Measurements from ENCODE around the gene BEST2. TPM values are rescaled to one million over a fixed set of nuclear protein-coding genes. Genes with fewer than 3 reads are reported as not detected.

BEST2 gene
- total and polyA plus RNA-seq, 2 of the 4 experiments (the other 2 are of a cell fraction): not detected

DNA sequence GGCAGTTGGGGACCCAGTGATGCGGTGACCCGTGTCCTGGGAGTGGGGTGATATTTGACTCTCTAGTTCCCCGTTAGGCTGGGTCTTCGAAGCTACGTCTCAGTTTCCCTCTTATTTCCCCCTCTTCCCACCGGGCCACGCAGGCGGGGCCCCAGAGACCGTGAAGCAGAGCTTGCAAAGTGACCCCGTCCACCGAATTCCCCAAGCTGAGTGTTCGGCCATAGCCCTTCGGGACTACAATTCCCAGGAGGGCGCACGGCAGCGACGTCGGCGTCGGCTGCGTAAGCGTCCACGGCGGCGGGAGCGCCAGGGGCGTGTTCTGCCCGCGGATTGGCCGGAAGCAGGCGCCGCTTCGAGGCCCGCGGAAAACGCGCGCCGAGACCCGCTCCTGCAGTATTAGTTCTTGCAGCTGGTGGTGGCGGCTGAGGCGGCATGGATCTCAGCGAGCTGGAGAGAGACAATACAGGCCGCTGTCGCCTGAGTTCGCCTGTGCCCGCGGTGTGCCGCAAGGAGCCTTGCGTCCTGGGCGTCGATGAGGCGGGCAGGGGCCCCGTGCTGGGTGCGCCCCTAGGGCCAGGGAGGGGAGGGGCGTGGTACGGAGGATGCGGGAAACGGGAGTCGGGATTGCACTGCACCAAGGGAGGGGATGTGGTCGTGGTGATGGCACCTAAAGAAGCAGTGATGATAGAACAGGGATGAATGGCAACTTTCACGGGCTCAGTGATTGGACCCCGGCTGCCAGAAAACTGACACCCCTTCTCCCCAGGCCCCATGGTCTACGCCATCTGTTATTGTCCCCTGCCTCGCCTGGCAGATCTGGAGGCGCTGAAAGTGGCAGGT is 54.9 kb downstream of the BEST2 start, which contains the start of gene RNASEH2A:
Gene RNASEH2A, plus strand, starts transcription at position 343 of the 840 bp plus-strand sequence. Its CDS starts 90 bp downstream, at position 433.
- peak within 1 kb of the TSS; percentile 74 for H2AK5ac ChIP-seq (ENCODE audit: low read depth, low read length)
- H3K4me3 ChIP-seq (ENCODE audit: insufficient read depth, low read depth, low read length): peak within 1 kb of the TSS; percentile 65
- peak within 1 kb of the TSS; percentile 99 for H2AFZ ChIP-seq (replicated peaks; ENCODE audit: low read length, poor library complexity)
- peak within 1 kb of the TSS; percentile 94 for H2AK9ac ChIP-seq (replicated peaks; ENCODE audit: low read depth, low read length, poor library complexity)
- TF ChIP-seq MXI1 (IDR thresholded peaks at IDR 0.05; ENCODE audit: borderline replicate concordance, low read depth, low read length) (peak; percentile 67; the same call in 1 of the 2 replicates), CTCF (conservative IDR thresholded peaks at IDR 0.05; ENCODE audit: low read depth, low read length) (no peak), FOS (IDR thresholded peaks at IDR 0.05; ENCODE audit: low read depth, low read length) (0 out of 2 replicates have a peak, but pooled peaks have one; percentile 11), RFX5 (IDR thresholded peaks at IDR 0.05; ENCODE audit: low read depth, low read length) (no peak), BHLHE40 (IDR thresholded peaks at IDR 0.05; ENCODE audit: low read depth, low read length) (no peak), ELK1 (IDR thresholded peaks at IDR 0.05; ENCODE audit: borderline replicate concordance, low read depth, low read length) (no peak)
- H3K9me1 ChIP-seq (ENCODE audit: insufficient read depth, low read length): peaks cover 9% of the 10 kb centered on the region
- H3K4ac ChIP-seq (ENCODE audit: low read depth, low read length): peak within 1 kb of the TSS; percentile 76
- H2BK5ac ChIP-seq (ENCODE audit: low read depth, low read length, poor library complexity, severe bottlenecking): no peak within 1 kb of the TSS
- H3K56ac ChIP-seq (ENCODE audit: extremely low read depth, insufficient read depth, low read length): no peak within 1 kb of the TSS
- H4K91ac ChIP-seq (ENCODE audit: insufficient read depth, low read depth, low read length): peak within 1 kb of the TSS; percentile 26; the same call in 1 of the 2 replicates
- H2BK120ac ChIP-seq (ENCODE audit: low read depth, low read length): peak within 1 kb of the TSS; percentile 48
- WGBS, 2 experiments (ENCODE audit: extremely low coverage in 2 of 2, insufficient read length in 1 of 2): 2% methylated on average over 39 of the region's 66 CpGs; no CpG with 5 or more reads in 1 of the 2 experiments
- POLR2A ChIA-PET (ENCODE audit: unreplicated experiment): no interaction called here
- BruUV-seq (replicated peaks): no TSS peak
- in situ Hi-C loops (cut with MboI; ENCODE audit: low sequenced_read_pairs): no loop called here
- peaks cover 4% of the 10 kb centered on the region for H3K36me3 ChIP-seq (ENCODE audit: control insufficient read depth, insufficient read depth, low read length)
- H3K9me3 ChIP-seq (ENCODE audit: control insufficient read depth, insufficient read depth, low read length): no peaks in the 10 kb centered on the region
- H2BK20ac ChIP-seq (ENCODE audit: low read depth, low read length): 0 out of 2 replicates have a peak within 1 kb of the TSS, but pooled peaks have one; percentile 20
- no peak within 1 kb of the TSS for H2BK15ac ChIP-seq (ENCODE audit: low read depth, low read length)
- peak within 1 kb of the TSS; percentile 73; the same call in 1 of the 2 replicates for H3K23ac ChIP-seq (ENCODE audit: low read depth, low read length)
- DNase-seq (peak; percentile 86), ATAC-seq (ENCODE audit: low read depth) (peak; percentile 95)
- peaks cover 8 to 12% of the 10 kb centered on the region in 2 experiments; a peak in 3 of 4 replicates for H3K79me1 ChIP-seq (ENCODE audit: low read depth in 1 of 2, low read length in 2 of 2)
- no peaks in the 10 kb centered on the region for H4K20me1 ChIP-seq (ENCODE audit: insufficient read depth, low read length)
- H3K9ac ChIP-seq (ENCODE audit: low read depth, low read length): peak within 1 kb of the TSS; percentile 66
- peak within 1 kb of the TSS; percentile 89 for H3K4me2 ChIP-seq (ENCODE audit: low read depth, low read length)
- H3K4me1 ChIP-seq (ENCODE audit: control insufficient read depth, insufficient read depth, low read length): peaks cover 5% of the 10 kb centered on the region; the same call in 1 of the 2 replicates
- H4K5ac ChIP-seq (ENCODE audit: low read depth, low read length): peak within 1 kb of the TSS; percentile 94
- H3K27me3 ChIP-seq (ENCODE audit: control insufficient read depth, insufficient read depth, low read length): no peaks in the 10 kb centered on the region
- CTCF ChIA-PET: interaction anchor here (0.8 kb wide), 1 partner anchor 41 kb away, joined by 4 read pairs; no protein-coding TSS in a partner anchor
- H3K27ac ChIP-seq (ENCODE audit: insufficient read depth, low read length): peak within 1 kb of the TSS; percentile 75; the same call in 1 of the 2 replicates
- no peak within 1 kb of the TSS for H3K18ac ChIP-seq (ENCODE audit: low read depth, low read length)
- dilution Hi-C loops (cut with HindIII; ENCODE audit: low sequenced_read_pairs, unreplicated experiment): no loop called here
- H3K14ac ChIP-seq (replicated peaks; ENCODE audit: low read depth, low read length): peak within 1 kb of the TSS; percentile 68; the same call in 1 of the 2 replicates
- intact Hi-C loops (cut with micrococcal nuclease): no loop called here
- peak within 1 kb of the TSS; percentile 45 to 98 for H4K8ac ChIP-seq (ENCODE audit: low read depth in 2 of 2, low read length in 2 of 2)
